Prostate gland (tissue), 2 donors: ENCODE measurements around the gene ATP1A3. TPM values are rescaled to one million over a fixed set of nuclear protein-coding genes. Genes with fewer than 3 reads are reported as not detected.

Experiments
- DNase-seq: peaks from one replicate; pipeline ENCODE4 v3.0.0-alpha.2; 2019; ENCODE audit warnings: low spot score
- H3K27ac ChIP-seq, 2 donors: fragments of 200-600 bp; sonication (generic); 2 replicates each; pipeline ENCODE4 v1.5.1; 2017 to 2019
- H3K27me3 ChIP-seq: fragments of 200-600 bp; sonication (generic); replicated peaks from 2 replicates; pipeline ENCODE4 v1.5.1; 2019; ENCODE audit not compliant: insufficient read depth
- H3K36me3 ChIP-seq, 2 donors: fragments of 200-600 bp; sonication (generic); 1 replicate in 1 of 2; 2 replicates in 1 of 2; pipeline versions ENCODE4 v1.5.1 to v1.8.1; 2017 to 2019
- H3K4me1 ChIP-seq: fragments of 200-600 bp; sonication (generic); replicated peaks from 2 replicates; pipeline ENCODE4 v1.5.1; 2019
- H3K4me3 ChIP-seq, 2 donors: fragments of 200-600 bp; sonication (generic); 2 replicates each; pipeline ENCODE4 v1.5.1; 2017 to 2019
- H3K9me3 ChIP-seq: fragments of 200-600 bp; sonication (generic); 2 replicates; pipeline ENCODE4 v1.5.1; 2017
- POLR2A ChIP-seq: fragments of 450-650 bp; IDR thresholded peaks from one replicate; pipeline ENCODE4 v1.6.1; 2016; ENCODE audit warnings: antibody characterized with exemption, mild to moderate bottlenecking
- POLR2AphosphoS5 ChIP-seq: sonication (generic); formaldehyde crosslinking; IDR thresholded peaks from one replicate; pipeline ENCODE4 v1.6.1; 2017; ENCODE audit warnings: antibody characterized with exemption
- WGBS: methylation state at CpG from one replicate; pipeline ENCODE4 v1.1.5; 2018; 5-methylcytosine and 5-hydroxymethylcytosine counted together
- intact Hi-C: fragments of 100-400 bp; cut with DNase I; formaldehyde crosslinking; loops from one replicate; pipeline ENCODE4 v1.14.2; 2022
- total RNA-seq, 2 donors: library from RNA; depleted of rRNA; stranded (reverse); fragments of >200 nt; gene quantifications; one replicate each; pipeline ENCODE4 v1.1.0, GENCODE V29; 2016
- TF ChIP-seq, protein P1 (sequence below), 4 experiments: fragments of 200-600 bp in 2 of 4; fragments of 450-650 bp in 2 of 4; sonication (generic) in 2 of 4; IDR thresholded peaks; 1 replicate in 3 of 4; 2 replicates in 1 of 4; pipeline ENCODE4 v1.5.1; 2016 to 2019; ENCODE audit warnings: antibody characterized with exemption in 4 of 4, mild to moderate bottlenecking in 2 of 4, moderate library complexity in 2 of 4

The ATP1A3 gene
- total RNA-seq, 2 donors from 2014 or later: 0.27 to 3.7 TPM

DNA sequence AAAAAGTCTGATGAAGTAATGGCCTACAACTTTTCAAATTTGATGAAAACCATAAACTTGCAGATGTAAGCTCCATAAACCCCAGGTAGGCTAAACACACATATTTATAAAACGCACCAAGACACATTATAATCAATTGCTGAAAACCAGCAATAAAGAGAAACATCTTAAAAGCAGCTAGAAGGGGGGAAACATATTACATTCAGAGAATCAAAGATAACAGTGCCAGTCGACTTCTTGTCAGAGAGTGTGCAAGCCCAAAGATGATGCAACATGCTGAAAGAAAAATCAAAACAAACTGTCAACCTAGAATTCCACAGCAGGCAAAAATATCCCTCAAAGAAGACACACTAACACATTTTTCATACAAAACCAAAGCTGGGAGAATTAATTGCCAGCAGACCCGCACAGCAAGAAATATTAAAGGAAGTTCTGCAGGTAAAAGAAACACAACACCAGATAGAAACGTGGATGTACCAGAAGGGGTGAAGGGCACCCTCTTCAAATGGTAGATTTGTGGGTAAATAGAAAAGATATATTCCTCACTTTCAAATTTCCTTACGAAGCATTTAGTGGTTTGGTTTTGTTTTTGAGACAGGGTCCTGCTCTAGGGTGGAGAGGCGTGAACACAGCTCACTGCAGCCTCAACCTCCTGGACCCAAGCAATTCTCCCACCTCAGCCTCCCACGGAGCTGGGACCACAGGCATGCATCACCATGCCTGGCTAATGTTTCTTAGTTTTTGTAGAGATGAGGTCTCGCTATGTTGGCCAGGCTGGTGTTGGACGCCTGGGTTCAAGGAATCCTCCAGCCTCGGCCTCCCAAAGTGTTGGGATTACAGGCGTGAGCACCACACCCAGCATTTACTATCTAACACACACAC lies 16.5 kb upstream of the ATP1A3 start:
- WGBS: 83% methylated on average over 11 of the region's 11 CpGs
- no peak overlapping the region for H3K27ac ChIP-seq
- H3K4me3 ChIP-seq: no peak overlapping the region
- intact Hi-C loops: no loop called here
- TF ChIP-seq POLR2AphosphoS5: no peak
- no peak for TF ChIP-seq POLR2A
- no peaks in the 10 kb centered on the region for H3K27me3 ChIP-seq
- H3K4me1 ChIP-seq: no peaks in the 10 kb centered on the region
- H3K36me3 ChIP-seq: no peaks in the 10 kb centered on the region
- DNase-seq: no peak
- no peaks in the 10 kb centered on the region for H3K9me3 ChIP-seq

DNA sequence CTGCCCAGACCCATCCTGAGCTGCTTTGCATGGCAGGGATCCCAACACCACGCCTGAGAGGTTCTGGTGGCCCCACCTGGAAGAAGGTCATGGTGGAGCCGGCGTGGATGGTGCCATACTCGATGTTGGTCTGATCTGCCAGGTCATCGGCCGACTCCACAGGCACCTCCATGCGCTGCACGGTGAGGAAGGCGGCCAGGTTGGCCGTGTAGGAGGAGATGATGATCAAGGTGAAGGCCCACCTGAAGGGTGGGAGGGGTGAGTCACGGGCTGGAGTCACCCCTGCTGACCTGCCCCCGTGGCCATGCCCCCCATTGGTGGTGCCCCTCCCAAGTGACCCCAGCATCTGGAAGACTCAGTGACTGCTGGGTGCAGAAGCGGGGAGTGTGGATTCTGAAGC lies 12.5 kb upstream of the ATP1A3 start:
- Histone ChIP-seq H3K36me3 (no peaks in the 10 kb centered on the region), H3K4me3 (no peak overlapping the region), H3K27ac (no peak overlapping the region), H3K9me3 (no peaks in the 10 kb centered on the region), H3K27me3 (peaks cover 1% of the 10 kb centered on the region), H3K4me1 (no peaks in the 10 kb centered on the region)
- intact Hi-C loops: no loop called here
- no peak for DNase-seq
- no peak for TF ChIP-seq POLR2AphosphoS5
- TF ChIP-seq, protein P1, sequence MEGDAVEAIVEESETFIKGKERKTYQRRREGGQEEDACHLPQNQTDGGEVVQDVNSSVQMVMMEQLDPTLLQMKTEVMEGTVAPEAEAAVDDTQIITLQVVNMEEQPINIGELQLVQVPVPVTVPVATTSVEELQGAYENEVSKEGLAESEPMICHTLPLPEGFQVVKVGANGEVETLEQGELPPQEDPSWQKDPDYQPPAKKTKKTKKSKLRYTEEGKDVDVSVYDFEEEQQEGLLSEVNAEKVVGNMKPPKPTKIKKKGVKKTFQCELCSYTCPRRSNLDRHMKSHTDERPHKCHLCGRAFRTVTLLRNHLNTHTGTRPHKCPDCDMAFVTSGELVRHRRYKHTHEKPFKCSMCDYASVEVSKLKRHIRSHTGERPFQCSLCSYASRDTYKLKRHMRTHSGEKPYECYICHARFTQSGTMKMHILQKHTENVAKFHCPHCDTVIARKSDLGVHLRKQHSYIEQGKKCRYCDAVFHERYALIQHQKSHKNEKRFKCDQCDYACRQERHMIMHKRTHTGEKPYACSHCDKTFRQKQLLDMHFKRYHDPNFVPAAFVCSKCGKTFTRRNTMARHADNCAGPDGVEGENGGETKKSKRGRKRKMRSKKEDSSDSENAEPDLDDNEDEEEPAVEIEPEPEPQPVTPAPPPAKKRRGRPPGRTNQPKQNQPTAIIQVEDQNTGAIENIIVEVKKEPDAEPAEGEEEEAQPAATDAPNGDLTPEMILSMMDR (IDR thresholded peaks at IDR 0.05): no peak
- no peak for TF ChIP-seq POLR2A
- 87% methylated on average over 13 of the region's 13 CpGs for WGBS

DNA sequence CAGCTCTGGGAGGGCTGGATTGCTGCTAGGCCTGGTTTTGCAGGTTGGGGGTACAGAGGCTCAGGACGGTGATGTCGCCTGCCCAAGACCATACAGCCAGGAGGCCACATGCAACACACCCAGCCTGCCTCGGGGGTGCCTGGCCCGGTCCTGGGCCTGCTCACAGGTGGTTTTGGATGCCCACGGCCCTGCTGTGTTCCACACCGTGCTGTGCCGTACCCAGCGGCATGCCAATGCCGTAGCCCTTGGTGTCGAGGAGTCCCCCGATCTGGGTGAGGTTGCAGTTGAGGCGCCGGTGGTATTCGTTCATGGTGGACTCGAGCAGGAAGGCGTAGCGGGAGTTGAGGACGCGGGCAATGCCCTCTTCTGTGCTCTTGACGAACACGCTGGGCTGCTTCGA lies 11.5 kb upstream of the ATP1A3 start:
- no peak overlapping the region for H3K27ac ChIP-seq
- DNase-seq: no peak

DNA sequence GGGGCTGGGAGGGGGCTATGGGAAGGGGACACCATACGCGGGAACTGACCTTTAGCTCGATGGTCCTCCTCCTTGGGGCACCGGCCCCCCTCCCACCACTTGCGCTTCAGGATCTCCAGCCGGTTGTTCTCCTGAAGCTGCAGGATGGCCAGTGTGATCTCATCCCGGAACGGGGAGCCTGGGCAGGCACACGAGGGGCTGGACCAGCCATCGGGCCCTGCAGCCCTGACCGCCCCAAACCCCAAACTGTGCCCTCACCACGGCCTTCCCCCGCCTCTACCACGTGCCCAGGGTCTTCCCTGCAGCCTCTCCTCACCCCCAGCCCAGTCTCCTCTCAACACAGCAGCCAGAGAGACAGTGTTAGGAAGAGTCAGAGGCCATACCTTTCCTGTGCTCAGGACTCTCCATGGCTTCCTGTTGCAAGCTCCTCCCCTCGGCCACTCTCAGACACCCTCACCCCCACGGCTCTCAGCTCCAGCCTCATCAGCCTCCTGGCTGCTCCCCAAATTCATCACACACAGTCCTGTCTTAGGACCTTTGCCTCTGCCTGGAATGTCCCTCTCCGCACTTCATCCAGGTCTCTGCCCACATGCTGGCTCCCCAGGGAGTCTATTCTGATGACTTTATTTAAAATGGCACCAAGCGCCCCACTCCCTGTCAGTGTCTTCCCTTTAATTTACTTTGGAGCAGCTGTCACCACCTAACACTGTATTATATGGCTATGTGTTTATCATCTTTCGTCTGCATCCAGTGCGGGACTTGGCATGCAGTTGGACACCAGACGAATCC lies 9.7 kb upstream of the ATP1A3 start:
- intact Hi-C loops: no loop called here
- no peak overlapping the region for H3K27ac ChIP-seq
- no peak for DNase-seq
- no peaks in the 10 kb centered on the region for H3K36me3 ChIP-seq
- WGBS: 83% methylated on average over 21 of the region's 21 CpGs
- H3K4me1 ChIP-seq: no peaks in the 10 kb centered on the region
- TF ChIP-seq POLR2A (no peak), POLR2AphosphoS5 (no peak)
- TF ChIP-seq, protein P1 (IDR thresholded peaks at IDR 0.05): no peak
- H3K4me3 ChIP-seq: no peak overlapping the region
- no peaks in the 10 kb centered on the region for H3K9me3 ChIP-seq
- peaks cover 5% of the 10 kb centered on the region for H3K27me3 ChIP-seq

More for the DNA sequence above, 11.5 kb upstream of the ATP1A3 start:
- H3K4me3 ChIP-seq: no peak overlapping the region
- H3K36me3 ChIP-seq: no peaks in the 10 kb centered on the region
- H3K9me3 ChIP-seq: no peaks in the 10 kb centered on the region
- no peaks in the 10 kb centered on the region for H3K4me1 ChIP-seq
- 96% methylated on average over 22 of the region's 22 CpGs for WGBS
- intact Hi-C loops: no loop called here
- peaks cover 5% of the 10 kb centered on the region for H3K27me3 ChIP-seq
- TF ChIP-seq POLR2A: no peak
- TF ChIP-seq POLR2AphosphoS5: no peak
- TF ChIP-seq, protein P1 (IDR thresholded peaks at IDR 0.05): no peak

DNA sequence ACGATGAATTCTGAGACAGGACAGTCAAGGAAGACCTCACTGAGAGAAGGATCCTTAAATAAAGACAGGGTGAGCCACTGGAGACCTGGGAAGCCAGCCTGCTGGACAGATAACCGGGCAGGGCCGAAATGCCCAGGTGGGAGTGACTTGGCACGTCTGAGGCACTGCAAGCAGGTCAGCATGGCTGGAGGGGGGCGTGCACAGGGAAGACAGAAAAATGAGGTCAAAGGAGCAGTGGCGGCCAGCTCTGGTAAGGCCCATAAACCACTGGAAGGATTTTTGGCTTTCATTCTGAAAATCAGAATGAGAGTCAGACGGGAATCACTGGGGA lies 5.8 kb upstream of the ATP1A3 start:
- no peaks in the 10 kb centered on the region for H3K9me3 ChIP-seq
- TF ChIP-seq, protein P1 (IDR thresholded peaks at IDR 0.05): no peak
- TF ChIP-seq POLR2AphosphoS5 (no peak), POLR2A (no peak)
- no peak for DNase-seq
- no peaks in the 10 kb centered on the region for H3K4me1 ChIP-seq
- no peaks in the 10 kb centered on the region for H3K36me3 ChIP-seq
- H3K27me3 ChIP-seq: peaks cover 14% of the 10 kb centered on the region
- no peak overlapping the region for H3K27ac ChIP-seq
- no peak overlapping the region for H3K4me3 ChIP-seq
- WGBS: 85% methylated on average over 7 of the region's 7 CpGs
- intact Hi-C loops: no loop called here
